ENCODE measurements around the gene IL12RB1. TPM values are rescaled to one million over a fixed set of nuclear protein-coding genes. Genes with fewer than 3 reads are reported as not detected.

The IL12RB1 gene
- total and polyA plus RNA-seq, 3 experiments from 2014 or later: 18.9 to 43.2 (median 19.6) TPM

DNA sequence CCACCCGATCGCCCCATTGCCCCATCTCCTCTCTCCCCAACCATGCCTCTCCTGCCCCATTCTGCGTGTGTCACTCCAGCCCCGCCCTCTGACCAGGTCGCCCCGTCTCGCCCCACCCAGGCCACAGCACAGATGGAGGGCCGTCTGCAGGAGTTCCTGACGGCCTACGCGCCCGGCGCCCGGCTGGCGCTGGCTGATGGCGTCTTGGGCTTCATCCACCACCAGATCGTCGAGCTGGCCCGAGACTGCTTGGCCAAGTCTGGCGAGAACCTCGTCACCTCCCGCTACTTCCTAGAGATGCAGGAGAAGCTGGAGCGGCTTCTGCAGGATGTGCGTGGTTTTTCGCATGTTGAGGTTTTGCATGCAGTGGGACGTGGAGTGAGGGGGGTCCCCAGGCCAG is 37.1 kb upstream of the IL12RB1 start:
- Histone ChIP-seq H3K9me3 (ENCODE audit: low read length) (no peaks in the 10 kb centered on the region), H3K27me3 (ENCODE audit: insufficient read depth, low read length, poor library complexity, severe bottlenecking) (no peaks in the 10 kb centered on the region), H3K27ac (ENCODE audit: low read depth, low read length) (no peak overlapping the region), H3K36me3 (ENCODE audit: insufficient read depth, low read length) (peaks cover 44% of the 10 kb centered on the region), H3K4me1 (ENCODE audit: insufficient read depth, low read length) (peaks cover 17% of the 10 kb centered on the region), H3K4me3 (ENCODE audit: low read length) (no peak overlapping the region)
- Mint-ChIP-seq H3K27me3 (peaks cover 0 to 2% of the 10 kb centered on the region in 2 donors), H3K4me3 (no peak overlapping the region), H3K27ac (peak overlapping the region in 1 of 8 donors; percentile 61), H3K36me3 (peaks cover 0 to 66% (median 6%) of the 10 kb centered on the region in 3 donors), H3K4me1 (peaks cover 17 to 32% (median 18%) of the 10 kb centered on the region in 3 donors), H3K9me3 (no peaks in the 10 kb centered on the region)
- CTCF ChIA-PET: interaction anchor here (1.2 kb wide), 1 partner anchor 9 kb away, joined by 4 read pairs; no protein-coding TSS in a partner anchor
- DNase-seq: no peak
- POLR2A ChIA-PET: interaction anchor here (0.5 kb wide), 1 partner anchor 405 kb away, joined by 3 read pairs; no protein-coding TSS in a partner anchor

- POLR2A ChIA-PET: interaction anchor here (0.5 kb wide), 1 partner anchor 406 kb away, joined by 3 read pairs; no protein-coding TSS in a partner anchor
- peak overlapping the region in 4 of 8 donors; percentile 21 to 90 (median 26) for H3K27ac Mint-ChIP-seq
- CTCF ChIA-PET: no interaction called here
- Histone ChIP-seq H3K36me3 (ENCODE audit: insufficient read depth, low read length) (peaks cover 37% of the 10 kb centered on the region), H3K4me3 (ENCODE audit: low read length) (no peak overlapping the region), H3K4me1 (ENCODE audit: insufficient read depth, low read length) (peaks cover 24% of the 10 kb centered on the region), H3K27me3 (ENCODE audit: insufficient read depth, low read length, poor library complexity, severe bottlenecking) (no peaks in the 10 kb centered on the region), H3K27ac (ENCODE audit: low read depth, low read length) (no peak overlapping the region), H3K9me3 (ENCODE audit: low read length) (no peaks in the 10 kb centered on the region)
- peaks cover 22 to 36% (median 22%) of the 10 kb centered on the region in 3 donors for H3K4me1 Mint-ChIP-seq
- DNase-seq: no peak
- no peak overlapping the region for H3K4me3 Mint-ChIP-seq
- no peaks in the 10 kb centered on the region for H3K9me3 Mint-ChIP-seq
- peaks cover 0 to 2% of the 10 kb centered on the region in 2 donors for H3K27me3 Mint-ChIP-seq
- H3K36me3 Mint-ChIP-seq: peaks cover 0 to 59% (median 3%) of the 10 kb centered on the region in 3 donors
Observed at GRCh38 chr19:18122860-18123795, 36.4 kb upstream of the IL12RB1 start.

DNA sequence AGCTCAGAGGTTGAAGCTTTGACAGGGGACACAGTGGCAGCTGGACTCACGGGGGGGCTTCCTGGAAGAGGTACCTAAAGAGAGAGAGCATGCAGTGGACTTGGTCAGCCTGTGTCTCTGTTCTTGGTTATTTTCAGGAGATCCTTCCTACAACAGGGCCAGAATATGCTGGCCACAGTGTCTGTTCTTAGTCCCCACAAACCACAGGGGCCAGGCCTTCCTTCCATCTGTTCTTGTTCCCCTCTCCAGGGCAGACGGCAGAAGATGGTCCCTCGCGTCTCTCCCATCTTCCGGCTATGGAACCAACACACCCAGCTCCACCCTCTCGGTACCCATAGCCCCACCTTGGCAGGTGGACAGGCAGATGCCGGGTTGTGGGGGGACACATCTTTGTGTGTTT is 35.7 kb upstream of the IL12RB1 start:
- peaks cover 0 to 55% (median 3%) of the 10 kb centered on the region in 3 donors for H3K36me3 Mint-ChIP-seq
- DNase-seq: no peak
- Histone ChIP-seq H3K36me3 (ENCODE audit: insufficient read depth, low read length) (peaks cover 36% of the 10 kb centered on the region), H3K27ac (ENCODE audit: low read depth, low read length) (no peak overlapping the region), H3K9me3 (ENCODE audit: low read length) (no peaks in the 10 kb centered on the region), H3K4me3 (ENCODE audit: low read length) (no peak overlapping the region), H3K4me1 (ENCODE audit: insufficient read depth, low read length) (peaks cover 26% of the 10 kb centered on the region), H3K27me3 (ENCODE audit: insufficient read depth, low read length, poor library complexity, severe bottlenecking) (no peaks in the 10 kb centered on the region)
- peaks cover 24 to 36% (median 24%) of the 10 kb centered on the region in 3 donors for H3K4me1 Mint-ChIP-seq
- H3K27ac Mint-ChIP-seq: peak overlapping the region in 6 of 8 donors; percentile 21 to 90 (median 35)
- ChIA-PET CTCF (no interaction called here), POLR2A (no interaction called here)
- no peaks in the 10 kb centered on the region for H3K9me3 Mint-ChIP-seq
- H3K4me3 Mint-ChIP-seq: no peak overlapping the region
- H3K27me3 Mint-ChIP-seq: peaks cover 0 to 2% of the 10 kb centered on the region in 2 donors

DNA sequence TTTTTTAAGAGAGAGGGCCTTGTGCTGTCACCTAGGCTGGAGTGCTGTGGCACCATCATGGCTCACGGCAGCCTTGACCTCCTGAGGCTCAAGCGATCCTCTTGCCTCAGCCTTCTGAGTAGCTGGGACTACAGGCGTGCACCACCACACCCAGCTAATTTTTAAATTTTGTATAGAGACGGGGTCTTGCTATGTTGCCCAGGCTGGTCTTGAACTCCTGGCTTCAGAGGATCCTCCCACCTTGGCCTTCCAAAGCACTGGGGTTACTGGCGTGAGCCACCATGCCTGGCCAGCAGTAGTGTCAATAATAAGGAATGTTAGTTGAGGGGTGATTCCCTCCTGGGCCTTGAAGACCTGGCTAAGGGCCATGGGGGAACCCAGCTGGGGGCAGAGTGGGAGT is 34.4 kb upstream of the IL12RB1 start:
- POLR2A ChIA-PET: no interaction called here
- Mint-ChIP-seq H3K27ac (peak overlapping the region in 7 of 8 donors; percentile 61 to 100 (median 97)), H3K9me3 (no peaks in the 10 kb centered on the region), H3K27me3 (peaks cover 0 to 2% of the 10 kb centered on the region in 2 donors), H3K4me1 (peaks cover 28 to 42% (median 28%) of the 10 kb centered on the region in 3 donors), H3K36me3 (peaks cover 0 to 51% (median 3%) of the 10 kb centered on the region in 3 donors), H3K4me3 (peak overlapping the region in 2 of 7 donors; percentile 50 to 70)
- Histone ChIP-seq H3K4me3 (ENCODE audit: low read length) (no peak overlapping the region), H3K27ac (ENCODE audit: low read depth, low read length) (no peak overlapping the region), H3K4me1 (ENCODE audit: insufficient read depth, low read length) (peaks cover 32% of the 10 kb centered on the region), H3K9me3 (ENCODE audit: low read length) (no peaks in the 10 kb centered on the region), H3K36me3 (ENCODE audit: insufficient read depth, low read length) (peaks cover 36% of the 10 kb centered on the region), H3K27me3 (ENCODE audit: insufficient read depth, low read length, poor library complexity, severe bottlenecking) (no peaks in the 10 kb centered on the region)
- DNase-seq: no peak
- CTCF ChIA-PET: interaction anchor here (4.1 kb wide), 1 partner anchor 31 kb away, joined by 19 read pairs; the partner anchor contains the start of gene PIK3R2

DNA sequence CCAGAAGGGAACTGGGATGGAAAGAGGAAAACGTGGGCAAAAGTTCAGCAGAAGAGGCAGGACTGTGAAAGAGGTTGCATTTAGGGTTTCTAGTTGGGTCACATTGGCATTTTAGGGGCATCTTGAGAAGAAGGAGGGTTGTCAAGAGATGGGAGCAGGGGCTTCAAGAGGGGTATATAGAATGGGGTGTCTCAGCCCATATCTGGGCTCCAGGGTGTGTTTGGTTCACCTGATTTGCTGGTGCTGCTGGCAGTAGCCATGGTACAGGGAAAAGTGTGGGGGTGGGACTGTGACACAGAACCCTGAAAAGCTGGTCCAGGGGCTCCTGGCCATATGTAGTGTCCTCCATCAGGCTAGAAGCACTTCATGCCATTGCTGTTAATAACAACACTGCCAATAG is 33.4 kb upstream of the IL12RB1 start:
- peak overlapping the region; percentile 91 for H3K4me3 ChIP-seq (ENCODE audit: low read length)
- Mint-ChIP-seq H3K4me3 (peak overlapping the region; percentile 86 to 97 (median 92)), H3K27me3 (peaks cover 0 to 2% of the 10 kb centered on the region in 2 donors), H3K36me3 (peaks cover 0 to 46% (median 3%) of the 10 kb centered on the region in 3 donors), H3K27ac (peak overlapping the region; percentile 92 to 100 (median 98)), H3K9me3 (no peaks in the 10 kb centered on the region), H3K4me1 (peaks cover 26 to 42% (median 28%) of the 10 kb centered on the region in 3 donors)
- ChIA-PET CTCF (interaction anchor here (3.4 to 4.1 kb wide), 2 partner anchors 28 to 32 kb away, joined by 13 to 19 read pairs; partner anchors contain the start of gene PIK3R2), POLR2A (interaction anchor here (0.7 to 2.6 kb wide), 5 partner anchors 10 to 224 kb away, joined by 3 to 20 read pairs (median 7); partner anchors contain the start of genes MAST3 and PIK3R2)
- H3K27ac ChIP-seq (ENCODE audit: low read depth, low read length): peak overlapping the region; percentile 72
- no peaks in the 10 kb centered on the region for H3K27me3 ChIP-seq (ENCODE audit: insufficient read depth, low read length, poor library complexity, severe bottlenecking)
- no peak for DNase-seq
- H3K36me3 ChIP-seq (ENCODE audit: insufficient read depth, low read length): peaks cover 36% of the 10 kb centered on the region
- H3K9me3 ChIP-seq (ENCODE audit: low read length): no peaks in the 10 kb centered on the region
- peaks cover 32% of the 10 kb centered on the region for H3K4me1 ChIP-seq (ENCODE audit: insufficient read depth, low read length)

DNA sequence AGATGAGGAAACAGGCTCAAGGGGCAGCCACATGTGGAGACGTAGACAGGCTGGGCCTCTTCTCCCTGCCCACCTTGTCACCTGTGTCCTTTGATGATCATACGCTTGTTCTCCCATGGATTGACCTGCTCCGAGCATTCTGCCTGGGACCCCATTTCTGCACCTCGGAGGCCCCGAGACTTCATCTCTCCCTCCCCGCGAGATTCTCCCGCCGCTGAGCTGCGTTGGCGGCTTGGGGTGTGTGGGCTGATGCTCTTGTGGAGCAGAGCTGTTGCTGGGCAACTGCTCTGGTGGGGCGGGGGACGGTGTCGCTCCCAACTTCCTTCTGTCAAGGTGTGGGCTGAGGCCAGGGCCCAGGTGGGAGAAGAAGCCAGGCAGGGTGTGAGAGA is 33.0 kb upstream of the IL12RB1 start:
- peaks cover 0 to 42% (median 3%) of the 10 kb centered on the region in 3 donors for H3K36me3 Mint-ChIP-seq
- peak overlapping the region; percentile 91 for H3K4me3 ChIP-seq (ENCODE audit: low read length)
- peak overlapping the region; percentile 86 to 97 (median 92) for H3K4me3 Mint-ChIP-seq
- H3K36me3 ChIP-seq (ENCODE audit: insufficient read depth, low read length): peaks cover 31% of the 10 kb centered on the region
- peaks cover 32% of the 10 kb centered on the region for H3K4me1 ChIP-seq (ENCODE audit: insufficient read depth, low read length)
- DNase-seq: peak; percentile 35 to 84 (median 60)
- no peaks in the 10 kb centered on the region for H3K27me3 ChIP-seq (ENCODE audit: insufficient read depth, low read length, poor library complexity, severe bottlenecking)
- ChIA-PET POLR2A (interaction anchor here (0.6 to 2.6 kb wide), 7 partner anchors 10 to 225 kb away, joined by 3 to 20 read pairs (median 5); partner anchors contain the start of genes MAST3 and PIK3R2), CTCF (interaction anchor here (0.9 to 4.1 kb wide), 6 partner anchors 22 to 48 kb away, joined by 3 to 19 read pairs (median 3); partner anchors contain the start of genes MAST3 and PIK3R2)
- H3K27ac Mint-ChIP-seq: peak overlapping the region; percentile 92 to 100 (median 98)
- H3K9me3 ChIP-seq (ENCODE audit: low read length): no peaks in the 10 kb centered on the region
- H3K9me3 Mint-ChIP-seq: no peaks in the 10 kb centered on the region
- H3K4me1 Mint-ChIP-seq: peaks cover 28 to 42% (median 29%) of the 10 kb centered on the region in 3 donors
- peak overlapping the region; percentile 72 for H3K27ac ChIP-seq (ENCODE audit: low read depth, low read length)
- H3K27me3 Mint-ChIP-seq: peaks cover 0 to 2% of the 10 kb centered on the region in 2 donors

DNA sequence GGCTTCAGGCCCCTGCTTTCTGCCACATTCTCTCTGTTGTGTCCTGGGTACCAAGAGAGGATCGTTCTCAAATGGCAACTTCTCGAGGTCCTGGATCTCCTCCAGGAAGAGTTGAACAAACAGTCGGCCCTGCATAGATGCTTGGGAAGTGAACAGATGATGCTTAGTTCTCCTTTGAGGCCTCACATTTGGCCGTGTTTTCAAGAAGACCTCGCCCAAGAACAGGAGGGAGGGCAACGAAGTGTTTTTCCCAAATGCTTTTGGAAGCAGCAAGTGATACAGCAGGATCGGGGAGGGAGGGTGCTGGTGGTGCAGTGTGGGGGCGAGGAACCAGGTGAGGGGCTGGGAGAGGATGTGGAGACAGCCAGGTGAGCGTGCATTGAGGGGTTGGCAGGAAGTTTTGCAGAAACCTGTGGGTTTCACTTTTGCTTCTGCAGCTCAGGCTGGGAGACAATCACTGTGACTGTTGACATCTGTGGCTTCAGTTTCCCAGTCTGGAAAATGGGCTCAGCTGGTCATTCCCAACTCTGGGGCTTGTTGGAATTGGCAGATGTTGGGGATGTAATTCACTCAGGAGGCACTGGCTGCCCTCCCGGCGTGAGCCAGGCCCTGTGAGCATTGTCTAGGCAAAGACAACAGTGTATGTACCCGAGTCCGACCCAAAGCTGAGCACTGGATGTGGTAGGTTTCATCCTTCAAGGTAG is 32.4 kb upstream of the IL12RB1 start:
- no peaks in the 10 kb centered on the region for H3K27me3 ChIP-seq (ENCODE audit: insufficient read depth, low read length, poor library complexity, severe bottlenecking)
- H3K4me3 ChIP-seq (ENCODE audit: low read length): peak overlapping the region; percentile 91
- peaks cover 32% of the 10 kb centered on the region for H3K4me1 ChIP-seq (ENCODE audit: insufficient read depth, low read length)
- Mint-ChIP-seq H3K4me1 (peaks cover 28 to 42% (median 30%) of the 10 kb centered on the region in 3 donors), H3K36me3 (peaks cover 0 to 38% (median 2%) of the 10 kb centered on the region in 3 donors), H3K27ac (peak overlapping the region; percentile 92 to 100 (median 98)), H3K27me3 (peaks cover 0 to 2% of the 10 kb centered on the region in 2 donors), H3K9me3 (no peaks in the 10 kb centered on the region), H3K4me3 (peak overlapping the region; percentile 86 to 97 (median 92))
- CTCF ChIA-PET: interaction anchor here (0.8 to 4.1 kb wide), 11 partner anchors 21 to 210 kb away, joined by 3 to 19 read pairs (median 3); partner anchors contain the start of genes IL12RB1, MAST3 and PIK3R2
- peaks cover 26% of the 10 kb centered on the region for H3K36me3 ChIP-seq (ENCODE audit: insufficient read depth, low read length)
- POLR2A ChIA-PET: interaction anchor here (0.6 to 2.6 kb wide), 6 partner anchors 9 to 118 kb away, joined by 3 to 20 read pairs (median 6); partner anchors contain the start of genes MAST3 and PIK3R2
- H3K27ac ChIP-seq (ENCODE audit: low read depth, low read length): peak overlapping the region; percentile 72
- DNase-seq: peak; percentile 29 to 79 (median 62)
- no peaks in the 10 kb centered on the region for H3K9me3 ChIP-seq (ENCODE audit: low read length)

Measured in CD8-positive, alpha-beta memory T cell (primary cell).